Sigmoid colon (tissue), 7 donors: Measurements from ENCODE around the gene FAM149B1. TPM values are rescaled to one million over a fixed set of nuclear protein-coding genes. Genes with fewer than 3 reads are reported as not detected.
A peak's percentile ranks its signal among the peaks of the same experiment; 100 is the strongest.

Source experiments
- DNase-seq: peaks from one replicate; pipeline ENCODE4 v3.0.0-alpha.2; 2019
- H3K27ac ChIP-seq, 4 donors: fragments of 200-600 bp; sonication (generic); one replicate each; pipeline ENCODE4 v1.5.1; 2016 to 2019; ENCODE audit warnings: mild to moderate bottlenecking in 1 of 4
- H3K27me3 ChIP-seq, 3 donors: fragments of 200-600 bp; sonication (generic); one replicate each; pipeline ENCODE4 v1.5.1; 2019; ENCODE audit warnings: mild to moderate bottlenecking in 1 of 3
- H3K36me3 ChIP-seq, 4 donors: fragments of 200-600 bp; sonication (generic); one replicate each; pipeline ENCODE4 v1.5.1; 2016 to 2019
- H3K4me1 ChIP-seq, 4 donors: fragments of 200-600 bp; sonication (generic); one replicate each; pipeline ENCODE4 v1.5.1; 2017 to 2019
- H3K4me3 ChIP-seq, 4 donors: fragments of 200-600 bp; sonication (generic); one replicate each; pipeline ENCODE4 v1.5.1; 2017 to 2019; ENCODE audit warnings: mild to moderate bottlenecking in 2 of 4, moderate library complexity in 1 of 4
- H3K9me3 ChIP-seq, 4 donors: fragments of 200-600 bp in 3 of 4; sonication (generic) in 3 of 4; one replicate each; pipeline versions ENCODE4 v1.5.1 to v1.6.1; 2013 to 2019
- EP300 ChIP-seq, 4 donors: sonication (generic); formaldehyde crosslinking; IDR thresholded peaks; one replicate each; pipeline ENCODE4 v1.6.1; 2017; ENCODE audit warnings: antibody characterized with exemption in 4 of 4
- POLR2A ChIP-seq, 2 donors: fragments of 450-650 bp; IDR thresholded peaks; one replicate each; pipeline ENCODE4 v1.6.1; 2016; ENCODE audit warnings: antibody characterized with exemption in 2 of 2, mild to moderate bottlenecking in 2 of 2, moderate library complexity in 2 of 2
- POLR2AphosphoS5 ChIP-seq, 4 donors: sonication (generic); formaldehyde crosslinking; IDR thresholded peaks; one replicate each; pipeline ENCODE4 v1.6.1; 2017; ENCODE audit warnings: antibody characterized with exemption in 4 of 4
- WGBS, 2 donors: extraction: QIAGEN DNeasy Blood & Tissue Kit; methylation state at CpG; one replicate each; pipeline ENCODE4 v1.1.7; 2013; 5-methylcytosine and 5-hydroxymethylcytosine counted together
- intact Hi-C: fragments of 100-400 bp; cut with DNase I; formaldehyde crosslinking; loops from one replicate; pipeline ENCODE4 v1.15.1; 2023
- polyA plus RNA-seq, 3 donors: library from polyadenylated mRNA; stranded (reverse); fragments of 200-250 nt; gene quantifications; one replicate each; pipeline ENCODE4 v1.2.3, GENCODE V29; 2013
- total RNA-seq, 4 donors: library from RNA; depleted of rRNA; stranded (reverse); fragments of >200 nt; gene quantifications; one replicate each; pipeline ENCODE4 v1.1.0, GENCODE V29; 2016
- TF ChIP-seq, protein P1 (sequence below), 4 experiments: fragments of 450-650 bp in 3 of 4; fragments of 200-600 bp in 1 of 4; IDR thresholded peaks; one replicate each; pipeline ENCODE4 v1.5.1; 2016 to 2019; ENCODE audit warnings: antibody characterized with exemption in 4 of 4, mild to moderate bottlenecking in 3 of 4, moderate library complexity in 2 of 4
- donor health status: healthy with polysubstance abuse.
- donor health status: Bipolar disorder and iron deficiency.
- donor health status: healthy.

The FAM149B1 gene
- total and polyA plus RNA-seq, 7 donors: 12.1 to 22.7 (median 14.4) TPM

DNA sequence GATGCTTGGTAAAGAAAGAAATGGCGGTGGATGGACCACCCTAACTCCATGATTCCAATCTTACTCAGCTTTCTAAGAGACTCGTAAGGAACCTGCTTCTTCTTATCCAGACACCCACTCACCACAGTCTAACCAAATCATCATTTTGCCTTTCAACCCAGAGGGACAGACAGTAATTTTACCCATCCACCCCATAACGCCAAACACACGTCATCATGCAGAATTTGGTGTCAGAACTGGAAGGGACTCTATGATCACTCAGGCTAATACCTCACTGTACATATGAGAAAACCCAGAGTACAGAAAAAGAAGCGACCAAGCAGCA lies 499 bp upstream of the FAM149B1 start:
- H3K36me3 ChIP-seq: peaks cover 0 to 15% (median 4%) of the 10 kb centered on the region in 4 donors
- 5 to 7% methylated on average over 5 of the region's 5 CpGs for WGBS, 2 donors
- no peaks in the 10 kb centered on the region for H3K27me3 ChIP-seq
- no peaks in the 10 kb centered on the region for H3K9me3 ChIP-seq
- TF ChIP-seq POLR2AphosphoS5 (IDR thresholded peaks at IDR 0.05) (no peak), EP300 (IDR thresholded peaks at IDR 0.05) (no peak), POLR2A (IDR thresholded peaks at IDR 0.05) (no peak)
- TF ChIP-seq, protein P1, sequence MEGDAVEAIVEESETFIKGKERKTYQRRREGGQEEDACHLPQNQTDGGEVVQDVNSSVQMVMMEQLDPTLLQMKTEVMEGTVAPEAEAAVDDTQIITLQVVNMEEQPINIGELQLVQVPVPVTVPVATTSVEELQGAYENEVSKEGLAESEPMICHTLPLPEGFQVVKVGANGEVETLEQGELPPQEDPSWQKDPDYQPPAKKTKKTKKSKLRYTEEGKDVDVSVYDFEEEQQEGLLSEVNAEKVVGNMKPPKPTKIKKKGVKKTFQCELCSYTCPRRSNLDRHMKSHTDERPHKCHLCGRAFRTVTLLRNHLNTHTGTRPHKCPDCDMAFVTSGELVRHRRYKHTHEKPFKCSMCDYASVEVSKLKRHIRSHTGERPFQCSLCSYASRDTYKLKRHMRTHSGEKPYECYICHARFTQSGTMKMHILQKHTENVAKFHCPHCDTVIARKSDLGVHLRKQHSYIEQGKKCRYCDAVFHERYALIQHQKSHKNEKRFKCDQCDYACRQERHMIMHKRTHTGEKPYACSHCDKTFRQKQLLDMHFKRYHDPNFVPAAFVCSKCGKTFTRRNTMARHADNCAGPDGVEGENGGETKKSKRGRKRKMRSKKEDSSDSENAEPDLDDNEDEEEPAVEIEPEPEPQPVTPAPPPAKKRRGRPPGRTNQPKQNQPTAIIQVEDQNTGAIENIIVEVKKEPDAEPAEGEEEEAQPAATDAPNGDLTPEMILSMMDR (IDR thresholded peaks at IDR 0.05): no peak
- peak overlapping the region; percentile 96 to 98 (median 97) for H3K27ac ChIP-seq
- H3K4me3 ChIP-seq: peak overlapping the region; percentile 84 to 92 (median 88)
- DNase-seq: no peak
- H3K4me1 ChIP-seq: peaks cover 0 to 41% (median 37%) of the 10 kb centered on the region in 4 donors
- intact Hi-C loops: loop anchor here (5.0 kb wide), 3 partner anchors 55 to 810 kb away; partner anchors contain the start of genes MRPS16 and NUDT13

DNA sequence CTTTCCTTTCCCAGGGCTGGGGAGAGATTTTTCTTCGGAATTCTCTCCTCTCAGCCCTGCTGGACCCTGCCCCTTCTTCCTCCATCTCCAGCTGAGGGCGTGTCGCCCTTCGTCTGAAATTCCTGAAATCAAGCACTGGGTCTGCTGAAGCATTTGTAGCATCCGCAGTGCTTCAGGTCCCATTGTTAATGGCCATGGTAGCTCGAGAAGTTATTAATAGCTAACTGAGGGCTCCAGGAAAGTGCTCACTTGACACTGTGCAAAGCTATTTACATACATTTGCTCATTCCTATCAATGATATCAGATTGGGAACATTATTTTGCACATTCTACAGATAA lies 515 bp downstream of the FAM149B1 start:
- WGBS, 2 donors: 0 to 1% methylated on average over 6 of the region's 6 CpGs
- intact Hi-C loops: loop anchor here (2.0 to 5.0 kb wide), 4 partner anchors 56 to 811 kb away; partner anchors contain the start of genes MRPS16, NUDT13 and P4HA1
- no peaks in the 10 kb centered on the region for H3K27me3 ChIP-seq
- DNase-seq: no peak
- peak overlapping the region; percentile 84 to 92 (median 88) for H3K4me3 ChIP-seq
- H3K4me1 ChIP-seq: peaks cover 0 to 36% (median 30%) of the 10 kb centered on the region in 4 donors
- no peaks in the 10 kb centered on the region for H3K9me3 ChIP-seq
- peak overlapping the region; percentile 96 to 98 (median 97) for H3K27ac ChIP-seq
- peaks cover 0 to 4% (median 1%) of the 10 kb centered on the region in 4 donors for H3K36me3 ChIP-seq
- TF ChIP-seq EP300 (IDR thresholded peaks at IDR 0.05) (no peak), POLR2A (IDR thresholded peaks at IDR 0.05) (no peak), POLR2AphosphoS5 (IDR thresholded peaks at IDR 0.05) (no peak)
- TF ChIP-seq, protein P1 (IDR thresholded peaks at IDR 0.05): no peak

DNA sequence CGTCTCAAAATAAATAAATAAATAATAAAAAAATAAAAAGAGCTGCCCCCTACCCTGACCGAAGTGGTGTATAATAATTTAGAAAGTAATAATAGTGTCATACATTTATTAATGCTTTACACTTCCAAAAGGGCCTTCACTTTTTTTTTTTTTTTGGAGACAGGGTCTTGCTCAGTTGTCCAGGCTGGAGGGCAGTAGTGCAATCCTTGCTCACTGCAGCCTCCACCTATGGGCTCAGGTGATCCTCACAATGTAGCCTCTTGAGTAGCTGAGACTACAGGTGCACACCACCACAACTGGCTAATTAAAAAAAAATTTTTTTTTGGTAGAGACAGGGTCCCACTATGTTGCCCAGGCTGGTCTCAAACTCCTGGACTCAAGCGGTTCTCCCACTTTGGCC lies 1.4 kb downstream of the FAM149B1 start:
- no peak for TF ChIP-seq POLR2A (IDR thresholded peaks at IDR 0.05)
- TF ChIP-seq, protein P1 (IDR thresholded peaks at IDR 0.05): no peak
- no peak for TF ChIP-seq EP300 (IDR thresholded peaks at IDR 0.05)
- TF ChIP-seq POLR2AphosphoS5 (IDR thresholded peaks at IDR 0.05): no peak
- DNase-seq: no peak
- Histone ChIP-seq H3K27ac (no peak overlapping the region), H3K4me1 (peaks cover 0 to 30% (median 26%) of the 10 kb centered on the region in 4 donors), H3K27me3 (no peaks in the 10 kb centered on the region), H3K36me3 (no peaks in the 10 kb centered on the region), H3K4me3 (no peak overlapping the region), H3K9me3 (no peaks in the 10 kb centered on the region)
- intact Hi-C loops: loop anchor here (2.0 to 5.0 kb wide), 4 partner anchors 57 to 812 kb away; partner anchors contain the start of genes MRPS16, NUDT13 and P4HA1
- 90 to 96% methylated on average over 3 of the region's 3 CpGs for WGBS, 2 donors

DNA sequence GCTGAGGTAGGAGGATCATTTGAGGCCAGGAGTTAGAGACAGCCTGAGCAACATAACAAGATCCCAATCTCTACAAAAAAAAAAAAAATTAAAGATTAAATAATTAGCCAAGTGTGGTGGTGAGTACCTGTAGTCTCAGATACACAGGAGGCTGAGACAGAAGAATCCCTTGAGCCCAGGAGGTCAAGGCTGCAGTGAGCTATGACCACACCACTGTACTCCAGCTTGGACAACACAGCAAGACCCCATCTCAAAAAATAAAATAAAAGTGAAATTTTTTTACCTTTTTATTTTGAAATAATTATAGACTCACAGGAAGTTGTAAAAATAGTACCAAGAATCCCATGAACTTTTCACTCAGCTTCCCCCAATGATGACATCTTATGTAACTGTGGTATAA lies 4.9 kb downstream of the FAM149B1 start:
- intact Hi-C loops: no loop called here

More for the DNA sequence above, 4.9 kb downstream of the FAM149B1 start:
- Histone ChIP-seq H3K4me1 (peaks cover 0 to 11% (median 7%) of the 10 kb centered on the region in 4 donors), H3K4me3 (no peak overlapping the region), H3K9me3 (no peaks in the 10 kb centered on the region), H3K27ac (no peak overlapping the region), H3K27me3 (no peaks in the 10 kb centered on the region), H3K36me3 (peaks cover 0 to 25% (median 0%) of the 10 kb centered on the region in 4 donors)
- TF ChIP-seq POLR2AphosphoS5 (IDR thresholded peaks at IDR 0.05): no peak
- no peak for TF ChIP-seq POLR2A (IDR thresholded peaks at IDR 0.05)
- TF ChIP-seq, protein P1 (IDR thresholded peaks at IDR 0.05): no peak
- no peak for TF ChIP-seq EP300 (IDR thresholded peaks at IDR 0.05)
- DNase-seq: no peak
